Mononuclear cell (primary cell): ENCODE measurements around the gene VEGFC. TPM values are rescaled to one million over a fixed set of nuclear protein-coding genes. Genes with fewer than 3 reads are reported as not detected.

ENCODE experiments used
- H3K27me3 ChIP-seq: 2 replicates; pipeline ENCODE4 v1.6.0; 2011; ENCODE audit warnings: low read length, control low read depth; ENCODE audit not compliant: insufficient read depth
- H3K4me1 ChIP-seq: 2 replicates; pipeline ENCODE4 v1.5.1; 2011; ENCODE audit warnings: mild to moderate bottlenecking, low read length, control low read depth; ENCODE audit not compliant: insufficient read depth
- H3K4me3 ChIP-seq: 2 replicates; pipeline ENCODE4 v1.5.1; 2011; ENCODE audit warnings: mild to moderate bottlenecking, low read length, moderate library complexity
- H3K9me3 ChIP-seq: 2 replicates; pipeline ENCODE4 v1.5.1; 2011; ENCODE audit warnings: low read depth, mild to moderate bottlenecking, control low read depth, low read length
- total RNA-seq: library from RNA; depleted of rRNA; stranded (reverse); fragments of >200 nt; gene quantifications from one replicate; pipeline ENCODE4 v1.2.3, GENCODE V29; 2012

Gene VEGFC
- total RNA-seq, 1 donor = 0.42 TPM

DNA sequence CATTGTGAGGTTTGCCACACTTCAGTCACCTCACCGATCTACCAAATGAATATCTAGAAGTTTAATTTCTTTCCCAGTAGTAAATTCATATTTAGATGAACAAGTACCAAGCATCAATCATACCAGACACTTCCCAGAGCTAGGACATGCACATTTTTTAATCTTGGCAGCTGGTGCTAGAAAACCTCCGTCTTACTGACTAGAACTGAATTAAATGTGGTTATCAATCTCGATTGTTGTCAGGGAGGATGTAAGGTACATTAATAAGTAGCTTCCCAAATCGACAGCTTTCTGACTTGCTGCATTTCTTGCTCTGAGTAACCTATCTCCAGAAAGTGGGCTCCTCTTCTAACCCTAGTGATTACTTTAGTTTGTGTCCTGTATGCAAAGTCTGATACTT lies 34.4 kb downstream of the VEGFC start:
- Histone ChIP-seq H3K9me3 (no peaks in the 10 kb centered on the region), H3K27me3 (no peaks in the 10 kb centered on the region), H3K4me1 (no peaks in the 10 kb centered on the region), H3K4me3 (no peak overlapping the region)

DNA sequence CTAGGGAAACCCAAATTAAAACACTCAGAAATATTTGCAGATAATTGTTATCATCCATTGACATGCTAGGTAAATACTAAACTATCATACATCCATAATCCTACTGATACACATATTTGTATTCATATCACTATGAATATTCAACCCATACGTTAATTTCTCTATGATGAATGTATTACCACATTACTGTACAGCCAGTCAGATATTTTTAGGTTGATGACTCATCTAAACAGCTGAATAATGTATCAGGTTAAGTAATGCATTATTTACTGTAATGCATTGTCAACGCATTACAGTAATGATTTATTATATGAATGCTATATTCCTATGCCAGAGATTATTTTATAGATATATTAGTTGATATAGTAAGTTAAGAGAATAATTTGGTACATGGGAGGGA lies 37.1 kb downstream of the VEGFC start:
- Histone ChIP-seq H3K4me1 (no peaks in the 10 kb centered on the region), H3K4me3 (no peak overlapping the region), H3K27me3 (no peaks in the 10 kb centered on the region), H3K9me3 (no peaks in the 10 kb centered on the region)

GRCh38 chr4:176755001-176755400 lies 37.7 kb downstream of the VEGFC start:
- no peaks in the 10 kb centered on the region for H3K9me3 ChIP-seq
- H3K27me3 ChIP-seq = no peaks in the 10 kb centered on the region
- H3K4me1 ChIP-seq = no peaks in the 10 kb centered on the region
- H3K4me3 ChIP-seq = no peak overlapping the region

DNA sequence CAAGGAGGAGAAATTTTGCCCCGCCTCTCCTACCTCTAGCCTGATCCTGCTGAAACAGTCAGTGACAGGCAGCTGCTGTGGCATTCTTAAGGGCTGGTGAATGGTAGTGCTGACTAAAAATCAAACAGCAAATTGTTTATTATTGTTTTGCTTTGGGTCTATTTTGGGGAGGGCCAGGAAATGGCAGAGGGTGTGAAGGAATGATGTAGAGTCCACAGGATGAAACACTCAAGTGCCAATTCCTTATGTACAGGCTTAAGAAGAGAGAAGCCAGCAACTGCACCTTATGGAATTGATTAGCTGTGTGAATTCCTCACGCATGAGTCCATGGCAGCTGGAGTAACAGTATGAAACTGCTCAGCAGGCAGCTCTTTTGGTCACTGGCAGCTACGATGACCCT lies 39.7 kb downstream of the VEGFC start:
- Histone ChIP-seq H3K27me3 (no peaks in the 10 kb centered on the region), H3K9me3 (no peaks in the 10 kb centered on the region), H3K4me1 (no peaks in the 10 kb centered on the region), H3K4me3 (no peak overlapping the region)

DNA sequence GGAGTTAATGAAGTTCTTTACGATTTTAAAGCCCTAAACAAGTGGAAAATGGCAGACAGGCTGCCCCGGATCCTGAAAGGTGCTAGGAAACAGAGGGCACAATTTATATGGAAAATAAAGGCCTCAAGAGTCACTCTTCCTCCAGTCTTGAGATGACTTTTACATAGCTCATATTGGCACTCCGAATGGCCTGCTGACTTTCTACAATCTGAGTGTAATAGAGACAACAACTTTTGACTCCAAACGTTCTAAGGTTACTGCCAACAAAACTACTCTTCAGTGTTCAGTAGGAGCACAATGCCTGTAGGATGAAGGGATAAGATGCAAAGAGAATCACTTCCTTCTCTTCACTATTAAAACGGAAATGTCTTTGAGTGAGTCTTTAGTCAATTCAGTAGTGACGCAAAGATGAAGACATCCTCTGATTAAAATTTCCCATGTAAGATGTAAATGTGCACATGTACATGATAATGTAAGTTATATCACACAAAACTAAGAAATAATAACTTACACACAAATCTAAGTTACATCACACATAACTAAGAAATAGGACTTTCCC lies 40.5 kb downstream of the VEGFC start:
- no peak overlapping the region for H3K4me3 ChIP-seq
- H3K9me3 ChIP-seq = no peaks in the 10 kb centered on the region
- no peaks in the 10 kb centered on the region for H3K4me1 ChIP-seq
- no peaks in the 10 kb centered on the region for H3K27me3 ChIP-seq

GRCh38 chr4:176751061-176751460 lies 41.7 kb downstream of the VEGFC start:
- no peaks in the 10 kb centered on the region for H3K9me3 ChIP-seq
- H3K4me3 ChIP-seq = no peak overlapping the region
- no peaks in the 10 kb centered on the region for H3K4me1 ChIP-seq
- H3K27me3 ChIP-seq = no peaks in the 10 kb centered on the region

- H3K9me3 ChIP-seq = no peaks in the 10 kb centered on the region
- no peak overlapping the region for H3K4me3 ChIP-seq
- no peaks in the 10 kb centered on the region for H3K27me3 ChIP-seq
- no peaks in the 10 kb centered on the region for H3K4me1 ChIP-seq
Observed at GRCh38 chr4:176746846-176747245, 45.9 kb downstream of the VEGFC start.

GRCh38 chr4:176745902-176746301 lies 46.8 kb downstream of the VEGFC start:
- Histone ChIP-seq H3K4me1 (no peaks in the 10 kb centered on the region), H3K27me3 (no peaks in the 10 kb centered on the region), H3K9me3 (no peaks in the 10 kb centered on the region), H3K4me3 (no peak overlapping the region)

- H3K4me1 ChIP-seq = no peaks in the 10 kb centered on the region
- H3K9me3 ChIP-seq = no peaks in the 10 kb centered on the region
- no peak overlapping the region for H3K4me3 ChIP-seq
- H3K27me3 ChIP-seq = no peaks in the 10 kb centered on the region
Observed at GRCh38 chr4:176744091-176744490, 48.6 kb downstream of the VEGFC start.

GRCh38 chr4:176742211-176742610 lies 50.5 kb downstream of the VEGFC start:
- H3K27me3 ChIP-seq = no peaks in the 10 kb centered on the region
- no peaks in the 10 kb centered on the region for H3K4me1 ChIP-seq
- H3K9me3 ChIP-seq = no peaks in the 10 kb centered on the region
- no peak overlapping the region for H3K4me3 ChIP-seq

DNA sequence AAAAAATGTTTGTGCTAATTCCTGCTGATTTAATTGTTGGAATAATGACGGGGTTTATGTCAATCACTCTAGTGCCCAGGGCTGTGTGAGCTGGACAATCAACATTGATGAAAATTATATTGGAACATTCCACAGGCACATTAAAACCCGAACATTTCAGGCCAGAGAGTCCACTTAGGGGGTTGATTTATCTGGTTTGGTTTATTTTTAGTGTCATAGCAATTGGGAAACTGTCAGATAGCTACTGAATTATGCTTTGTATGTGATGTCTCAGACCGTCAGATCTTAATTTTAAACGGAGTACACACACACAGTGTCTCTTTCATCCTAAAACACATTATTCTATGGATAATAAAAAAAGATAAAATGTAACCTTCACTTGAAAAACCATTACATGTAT lies 51.5 kb downstream of the VEGFC start:
- Histone ChIP-seq H3K4me3 (no peak overlapping the region), H3K27me3 (no peaks in the 10 kb centered on the region)

GRCh38 chr4:176735300-176735699 lies 57.4 kb downstream of the VEGFC start:
- H3K4me3 ChIP-seq = no peak overlapping the region
- H3K4me1 ChIP-seq = no peaks in the 10 kb centered on the region

More for the DNA sequence above, 51.5 kb downstream of the VEGFC start:
- H3K4me1 ChIP-seq = no peaks in the 10 kb centered on the region
- H3K9me3 ChIP-seq = no peaks in the 10 kb centered on the region

DNA sequence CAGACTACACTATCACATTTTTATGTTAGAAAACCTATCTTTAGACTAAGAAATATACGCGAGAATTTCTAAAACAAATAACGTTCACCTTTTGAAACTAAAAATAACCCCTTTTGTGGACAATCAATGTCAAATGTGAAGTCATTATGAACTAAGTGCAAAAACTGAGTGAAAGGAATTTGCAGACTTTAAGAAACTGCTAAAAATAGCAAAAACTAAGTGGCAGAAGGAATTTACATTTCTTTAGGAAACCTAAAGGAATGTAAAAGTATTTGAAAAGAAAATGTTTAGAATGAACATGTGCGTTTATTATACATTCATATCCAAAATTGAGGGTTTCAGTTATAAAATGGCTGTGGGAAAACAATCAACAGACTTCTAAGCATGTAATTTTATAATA lies 58.3 kb downstream of the VEGFC start:
- Histone ChIP-seq H3K9me3 (no peaks in the 10 kb centered on the region), H3K27me3 (no peaks in the 10 kb centered on the region), H3K4me3 (no peak overlapping the region), H3K4me1 (no peaks in the 10 kb centered on the region)

More at GRCh38 chr4:176735300-176735699, 57.4 kb downstream of the VEGFC start:
- Histone ChIP-seq H3K9me3 (no peaks in the 10 kb centered on the region), H3K27me3 (no peaks in the 10 kb centered on the region)

GRCh38 chr4:176729489-176729888 lies 63.2 kb downstream of the VEGFC start:
- H3K27me3 ChIP-seq = no peaks in the 10 kb centered on the region
- H3K4me3 ChIP-seq = no peak overlapping the region
- H3K4me1 ChIP-seq = no peaks in the 10 kb centered on the region
- H3K9me3 ChIP-seq = no peaks in the 10 kb centered on the region

- Histone ChIP-seq H3K4me1 (no peaks in the 10 kb centered on the region), H3K27me3 (no peaks in the 10 kb centered on the region), H3K4me3 (no peak overlapping the region), H3K9me3 (no peaks in the 10 kb centered on the region)
Observed at GRCh38 chr4:176726803-176727202, 65.9 kb downstream of the VEGFC start.

DNA sequence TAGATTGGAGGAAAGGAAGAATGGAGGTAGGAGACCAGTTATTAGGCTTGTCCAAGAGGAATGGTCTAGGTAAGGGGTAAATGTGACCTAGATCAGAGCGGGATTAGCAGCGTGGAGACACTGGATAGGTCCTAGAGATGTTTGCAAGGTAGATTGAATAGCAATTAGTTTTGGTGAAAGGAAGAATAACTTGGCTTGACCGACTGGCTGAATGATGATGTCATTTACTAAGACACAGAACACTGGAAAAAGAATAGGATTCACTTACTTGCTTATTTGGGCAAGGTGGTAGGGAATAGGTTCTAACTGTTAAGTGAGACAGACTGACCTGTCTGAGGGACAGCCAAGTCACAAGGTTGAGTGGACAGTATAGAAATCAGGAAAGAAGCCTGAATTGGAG lies 71.3 kb downstream of the VEGFC start:
- no peak overlapping the region for H3K4me3 ChIP-seq
- no peaks in the 10 kb centered on the region for H3K4me1 ChIP-seq

More for the DNA sequence above, 71.3 kb downstream of the VEGFC start:
- no peaks in the 10 kb centered on the region for H3K27me3 ChIP-seq
- H3K9me3 ChIP-seq = peaks cover 6% of the 10 kb centered on the region
